HG03135 (cell line): ENCODE data around the gene ORC6.

Source experiments
- ATAC-seq: cut with Tn5 transposase; IDR thresholded peaks from one replicate; pipeline ENCODE4 v1.9.1; 2021; ENCODE audit warnings: mild to moderate bottlenecking, moderate library complexity; ENCODE audit not compliant: unreplicated experiment

Gene ORC6

DNA sequence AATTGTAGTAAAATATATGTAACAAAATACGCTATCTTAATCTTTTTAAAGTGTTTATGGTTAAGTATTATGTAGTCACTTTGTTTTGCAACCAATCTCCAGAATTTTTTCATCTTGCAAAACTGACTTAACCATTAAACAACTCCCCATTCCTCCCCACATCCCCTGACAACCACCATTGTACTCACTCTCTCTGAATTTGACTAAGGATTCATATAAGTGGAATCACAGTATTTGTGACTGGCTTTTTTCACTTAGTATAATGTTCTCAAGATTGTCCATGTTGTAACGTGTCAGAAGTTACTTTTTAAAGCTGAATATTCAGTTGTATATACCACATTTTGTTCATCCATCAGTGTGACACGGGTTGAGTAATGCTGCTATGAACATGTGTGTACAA, 10.6 kb downstream of the ORC6 start:
- ATAC-seq, result no peak

DNA sequence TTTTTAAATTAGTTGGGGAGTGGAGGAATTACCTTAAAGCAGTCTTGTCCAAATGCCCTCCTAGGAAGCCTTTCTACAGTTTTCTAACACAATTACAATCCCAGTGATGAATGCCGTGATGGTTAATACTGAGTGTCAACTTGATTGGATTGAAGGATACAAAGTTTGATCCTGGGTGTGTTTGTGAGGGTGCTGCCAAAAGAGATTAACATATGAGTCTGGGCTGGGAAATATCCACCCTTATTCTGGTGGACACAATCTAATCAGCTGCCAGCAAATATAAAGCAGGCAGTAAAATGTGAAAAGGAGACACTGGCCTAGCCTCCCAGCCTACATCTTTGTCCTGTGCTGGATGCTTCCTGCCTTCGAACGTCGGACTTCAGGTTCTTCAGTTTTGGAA, 12.2 kb downstream of the ORC6 start:
- ATAC-seq, result no peak

DNA sequence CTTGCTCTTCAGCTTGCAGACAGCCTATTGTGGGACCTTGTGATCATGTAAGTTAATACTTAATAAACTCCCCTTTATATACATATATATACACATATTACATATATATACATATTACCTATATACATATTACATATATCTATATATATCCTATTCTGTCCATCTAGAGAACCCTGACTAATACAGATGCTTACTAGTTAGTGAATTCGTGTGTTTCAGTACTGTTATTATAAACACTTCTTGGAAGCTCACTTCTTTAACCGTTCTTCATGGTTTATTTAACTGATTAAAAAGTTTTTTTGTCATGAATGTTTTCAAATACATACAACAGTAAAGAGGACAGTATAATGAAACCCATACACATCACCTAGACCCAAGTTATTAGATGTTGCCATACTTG, 12.6 kb downstream of the ORC6 start:
- ATAC-seq, result no peak

DNA sequence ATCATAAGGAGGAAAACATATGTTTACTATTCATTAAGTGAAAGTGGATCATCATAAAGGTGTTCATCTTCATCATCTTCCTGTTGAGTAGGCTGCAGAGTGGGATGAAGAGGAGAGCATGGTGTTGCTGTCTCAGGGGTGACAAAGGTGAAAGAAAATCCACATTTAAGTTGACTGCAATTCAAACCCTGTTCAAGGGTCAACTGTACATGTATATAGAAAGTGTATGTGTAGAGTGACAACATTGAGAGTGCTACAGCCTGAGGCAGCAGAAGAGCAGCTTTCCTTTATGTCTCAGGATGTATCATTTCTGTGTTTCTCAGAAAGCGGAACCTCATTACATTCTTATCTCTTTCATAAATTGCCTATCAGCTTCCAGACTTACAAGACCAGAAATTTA, 17.2 kb downstream of the ORC6 start:
- no peak for ATAC-seq

GRCh38 chr16:46709469-46710005, 20.1 kb downstream of the ORC6 start:
- ATAC-seq, result no peak

- no peak for ATAC-seq
Observed at GRCh38 chr16:46711106-46712058, 21.9 kb downstream of the ORC6 start.

DNA sequence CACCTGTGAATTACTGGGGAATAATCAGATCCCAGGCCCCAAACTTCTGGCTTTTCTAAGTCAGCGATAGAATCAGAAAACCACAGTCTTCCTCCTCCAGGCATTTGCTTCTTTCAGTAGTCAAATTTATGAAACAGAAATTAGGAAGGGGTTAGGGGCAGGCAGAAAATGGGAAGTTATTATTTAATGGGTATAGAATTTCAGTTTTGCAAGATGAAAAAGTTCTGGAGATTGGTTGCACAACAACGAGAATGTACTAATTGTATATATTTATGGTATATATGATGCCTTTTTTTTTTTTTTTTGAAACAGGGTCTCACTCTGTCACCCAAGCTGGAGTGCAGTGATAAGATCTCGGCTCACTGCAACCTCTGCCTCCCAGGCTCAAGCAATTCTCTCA, 23.5 kb downstream of the ORC6 start:
- no peak for ATAC-seq

GRCh38 chr16:46713634-46714033, 24.2 kb downstream of the ORC6 start:
- no peak for ATAC-seq

DNA sequence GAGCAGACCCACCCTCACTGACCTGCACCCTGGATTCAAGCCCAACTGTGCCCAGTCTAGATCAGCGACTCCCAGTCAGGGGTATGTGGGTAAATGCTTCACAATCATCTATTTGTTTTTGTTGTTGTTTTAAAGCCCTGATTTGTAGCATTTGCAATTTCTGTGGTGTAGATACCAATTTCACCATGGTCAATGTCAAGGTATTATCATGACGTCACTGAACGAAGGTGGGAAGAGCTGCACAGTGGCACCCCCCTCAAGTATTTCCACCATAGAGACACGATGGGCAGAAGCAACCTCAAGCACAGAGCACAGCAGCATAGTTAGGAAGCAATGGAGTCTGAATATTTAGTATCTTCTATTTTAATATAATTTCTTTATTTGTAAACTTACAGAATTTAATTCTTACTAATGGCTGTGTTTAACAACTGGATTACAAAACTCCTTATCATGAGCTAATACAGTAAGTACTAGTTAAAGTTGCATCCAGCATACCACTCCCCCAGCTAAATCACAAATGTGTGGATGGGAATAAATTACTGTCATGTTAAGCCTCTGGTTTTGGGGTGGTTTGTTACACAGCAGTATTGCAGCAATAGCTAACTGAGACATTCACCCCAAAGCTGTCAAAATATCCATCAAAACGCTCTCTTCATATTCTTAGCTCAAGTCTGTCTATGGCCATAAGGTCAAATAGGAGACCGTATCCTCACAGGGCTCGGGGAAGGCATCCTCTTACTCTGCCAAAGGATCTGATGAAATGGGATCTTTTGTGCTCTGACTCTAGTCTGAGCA, 25.5 kb downstream of the ORC6 start:
- ATAC-seq, result no peak

GRCh38 chr16:46715769-46716305, 26.4 kb downstream of the ORC6 start:
- ATAC-seq, result no peak

GRCh38 chr16:46717692-46718091, 28.2 kb downstream of the ORC6 start:
- ATAC-seq, result no peak

- ATAC-seq, result no peak
Observed at GRCh38 chr16:46718214-46718613, 28.8 kb downstream of the ORC6 start.

GRCh38 chr16:46719528-46719927, 30.1 kb downstream of the ORC6 start:
- ATAC-seq, result no peak

DNA sequence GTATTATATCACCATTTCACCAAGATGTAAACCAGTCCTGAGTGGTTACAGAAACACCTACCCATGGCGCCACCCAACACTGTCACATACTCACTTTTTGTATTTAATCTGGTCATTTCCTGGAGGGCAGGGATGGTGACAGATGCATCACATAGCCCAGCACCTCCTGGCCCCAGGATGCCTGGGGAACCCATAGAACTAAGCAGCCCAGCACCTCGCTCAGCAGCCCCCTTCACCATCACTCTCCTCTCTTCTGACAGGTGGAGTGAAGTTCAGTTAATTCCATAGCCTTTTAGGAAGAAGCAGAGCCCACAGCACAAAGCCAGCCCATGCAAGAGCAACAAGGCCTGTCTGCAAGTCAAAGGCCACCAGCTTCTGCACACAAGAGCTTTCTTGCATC, 31.2 kb downstream of the ORC6 start:
- ATAC-seq, result no peak

GRCh38 chr16:46721885-46722284, 32.4 kb downstream of the ORC6 start:
- no peak for ATAC-seq

- no peak for ATAC-seq
Observed at GRCh38 chr16:46727184-46727583, 37.7 kb downstream of the ORC6 start.

DNA sequence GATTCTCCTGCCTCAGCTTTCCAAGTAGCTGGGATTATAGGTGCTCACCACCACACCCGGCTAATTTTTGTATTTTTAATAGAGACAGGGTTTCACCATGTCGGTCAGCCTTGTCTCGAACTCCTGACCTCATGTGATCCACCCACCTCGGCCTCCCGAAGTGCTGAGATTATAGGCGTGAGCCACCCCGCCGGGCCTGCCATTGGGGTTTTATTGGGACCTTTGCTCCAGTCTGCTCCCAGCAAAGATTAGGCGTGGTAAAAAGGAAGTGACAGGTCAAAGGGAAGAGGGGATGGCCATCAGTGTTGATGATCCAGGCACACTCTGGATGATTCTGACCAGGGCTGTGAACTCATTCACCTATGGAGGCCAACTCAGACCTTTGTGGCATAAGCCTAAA, 38.2 kb downstream of the ORC6 start:
- ATAC-seq, result no peak

- no peak for ATAC-seq
Observed at GRCh38 chr16:46728806-46729205, 39.3 kb downstream of the ORC6 start.

DNA sequence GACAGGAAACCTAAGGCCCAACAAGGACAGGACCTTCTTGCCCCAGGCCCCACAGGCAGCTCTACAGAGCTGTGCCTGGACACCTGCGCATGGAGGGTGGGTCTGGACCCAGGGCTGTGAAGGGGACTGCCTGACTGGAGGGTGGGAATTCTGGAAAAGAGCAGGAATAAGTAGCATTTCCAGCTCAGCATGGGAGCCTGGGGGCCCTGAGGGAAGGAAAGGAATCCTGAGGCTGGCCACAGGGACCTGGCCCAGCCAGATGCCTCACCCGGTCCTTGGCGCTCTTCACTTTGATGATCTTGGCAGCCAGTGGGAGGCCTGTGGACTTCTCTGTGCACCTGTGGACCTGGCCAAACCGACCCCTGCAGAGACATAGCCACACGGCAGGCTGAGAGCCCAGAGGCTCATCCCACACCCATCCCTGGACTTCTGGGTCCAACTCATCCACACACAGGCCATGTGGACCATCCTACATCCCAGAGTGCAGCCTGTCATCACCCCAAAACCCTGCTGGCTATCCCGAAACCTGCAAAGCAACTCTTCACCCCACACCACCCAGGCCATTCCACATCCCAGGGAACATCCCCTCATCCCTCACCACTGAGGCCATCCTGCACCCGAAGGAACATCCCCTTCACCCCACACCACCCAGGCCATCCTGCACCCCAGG, 40.0 kb downstream of the ORC6 start:
- no peak for ATAC-seq

DNA sequence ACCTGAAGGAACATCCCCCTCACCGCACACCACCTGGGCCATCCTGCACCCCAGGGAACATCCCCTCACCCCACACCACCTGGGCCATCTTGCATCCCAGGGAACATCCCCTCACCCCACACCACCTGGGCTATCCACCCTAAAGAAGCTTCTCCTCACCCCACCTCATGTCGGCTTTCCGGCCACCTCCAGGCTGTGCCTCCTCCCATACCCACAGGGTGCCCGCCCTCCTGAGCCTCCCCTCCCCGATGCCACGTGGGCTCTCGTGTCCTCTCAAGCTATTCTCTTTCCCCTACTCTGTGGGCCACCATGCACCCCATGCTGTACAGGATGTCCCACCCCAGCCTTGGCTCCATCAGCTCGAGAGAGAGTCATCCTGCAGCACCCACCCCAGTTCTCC, 40.7 kb downstream of the ORC6 start:
- no peak for ATAC-seq
